K562 (cell line): ENCODE data around the gene SUSD5. TPM values are rescaled to one million over a fixed set of nuclear protein-coding genes. Genes with fewer than 3 reads are reported as not detected.

Experiments
- ATAC-seq: fragments of 200-7000 bp; cut with Tn5 transposase; 3 replicates; pipeline ENCODE4 v1.9.1; 2020; ENCODE audit warnings: moderate library complexity
- BruUV-seq: library from RNA; stranded (reverse); fragments of 400-500 nt; replicated peaks from 2 replicates; lab custom pipeline; 2021; lab: Mats Ljungman, UMichigan
- CTCF ChIA-PET: fragments of 300-600 bp; formaldehyde crosslinking; extraction: SDS; loops from one replicate; lab custom pipeline; 2021; ENCODE audit warnings: low intra/inter-chr PET ratio; lab: Yijun Ruan, JAX
- POLR2A ChIA-PET: fragments of 300-600, 350-650 bp; sonication (Branson Sonifier 250); formaldehyde crosslinking; extraction: SDS; loops from one replicate; lab custom pipeline; 2021; ENCODE audit warnings: antibody characterized with exemption, inconsistent platforms; lab: Yijun Ruan, JAX
- DNase-seq, 4 experiments: peaks; one replicate each; pipeline versions ENCODE4 v3.0.0 to v3.0.0-alpha.2; 2011 to 2018; ENCODE audit warnings: low spot score in 3 of 4, mixed read lengths in 3 of 4; ENCODE audit errors: extremely low read depth in 1 of 4
- FAIRE-seq: peaks from 2 replicates; lab custom pipeline; 2011; peaks lifted over from hg19 to GRCh38; lab: Jason Lieb, UNC
- H2AFZ ChIP-seq: 2 replicates; pipeline ENCODE4 v1.6.0; 2011; ENCODE audit warnings: low read depth, low read length, control low read depth, inconsistent platforms
- H3K27ac ChIP-seq: fragments of 200-600 bp; 3 replicates; pipeline ENCODE4 v1.8.0; 2011; ENCODE audit warnings: low read depth, mild to moderate bottlenecking, control low read depth, inconsistent platforms, low read length, moderate library complexity, mixed read lengths; ENCODE audit errors: extremely low read depth
- H3K27me3 ChIP-seq, 2 experiments: fragments of 300-600 bp in 1 of 2; 2 replicates in 1 of 2; 3 replicates in 1 of 2; pipeline versions ENCODE4 v1.6.0 to v1.8.0; 2011; ENCODE audit warnings: inconsistent platforms in 2 of 2, low read length in 2 of 2, mild to moderate bottlenecking in 1 of 2, mixed read lengths in 1 of 2, moderate library complexity in 1 of 2; ENCODE audit not compliant: control insufficient read depth in 2 of 2, insufficient read depth in 2 of 2
- H3K36me3 ChIP-seq: fragments of 300-600 bp; 3 replicates; pipeline ENCODE4 v1.8.0; 2011; ENCODE audit warnings: mild to moderate bottlenecking, low read length, inconsistent platforms; ENCODE audit not compliant: control insufficient read depth, insufficient read depth
- H3K4me1 ChIP-seq, 2 experiments: fragments of 200-600 bp in 1 of 2; replicated peaks in 1 of 2; 2 replicates in 1 of 2; 3 replicates in 1 of 2; pipeline versions ENCODE4 v1.5.1 to v1.8.0; 2011; ENCODE audit warnings: inconsistent platforms in 2 of 2, low read length in 2 of 2, mild to moderate bottlenecking in 1 of 2, mixed read lengths in 1 of 2, moderate library complexity in 1 of 2; ENCODE audit not compliant: control insufficient read depth in 2 of 2, insufficient read depth in 2 of 2
- H3K4me2 ChIP-seq: 2 replicates; pipeline ENCODE4 v1.6.1; 2011; ENCODE audit warnings: low read length, control low read depth, inconsistent platforms, mixed read lengths; ENCODE audit not compliant: insufficient read depth
- H3K4me3 ChIP-seq: fragments of 200-600 bp; sonication (generic), shearing (Covaris generic); 2 replicates; pipeline ENCODE4 v1.5.1; 2016; ENCODE audit warnings: control low read depth, inconsistent platforms
- H3K79me2 ChIP-seq: fragments of 200-600 bp; 3 replicates; pipeline ENCODE4 v1.8.0; 2011; ENCODE audit warnings: low read length, inconsistent platforms; ENCODE audit not compliant: control insufficient read depth, insufficient read depth
- H3K9ac ChIP-seq, 2 experiments: 2 replicates each; pipeline versions ENCODE4 v1.6.0 to v1.6.1; 2011; ENCODE audit warnings: low read depth in 2 of 2, low read length in 2 of 2, control low read depth in 1 of 2, inconsistent platforms in 1 of 2, mild to moderate bottlenecking in 1 of 2, mixed read lengths in 1 of 2; ENCODE audit not compliant: insufficient read depth in 1 of 2
- H3K9me1 ChIP-seq: one replicate; pipeline ENCODE4 v1.6.0; 2011; ENCODE audit warnings: inconsistent platforms, mild to moderate bottlenecking, low read length, moderate library complexity; ENCODE audit not compliant: control insufficient read depth, insufficient read depth
- H3K9me3 ChIP-seq: replicated peaks from 2 replicates; pipeline ENCODE4 v1.5.1; 2011; ENCODE audit warnings: low read depth, low read length, inconsistent platforms; ENCODE audit not compliant: control insufficient read depth, insufficient read depth
- H4K20me1 ChIP-seq: replicated peaks from 2 replicates; pipeline ENCODE4 v1.6.1; 2011; ENCODE audit warnings: low read length, inconsistent platforms, mixed read lengths; ENCODE audit not compliant: control insufficient read depth, insufficient read depth
- ESRRA ChIP-seq: fragments of 450-650 bp; IDR thresholded peaks from 2 replicates; pipeline ENCODE4 v1.6.1; 2014; ENCODE audit warnings: low read depth, mild to moderate bottlenecking, moderate library complexity, borderline replicate concordance
- LCOR ChIP-seq: sonication (generic); formaldehyde crosslinking; IDR thresholded peaks from 2 replicates; pipeline ENCODE4 v1.8.0; 2022; ENCODE audit warnings: mild to moderate bottlenecking, missing genetic modification reagents
- MCM2 ChIP-seq: fragments of 450-650 bp; IDR thresholded peaks from 2 replicates; pipeline ENCODE4 v1.6.1; 2017; ENCODE audit warnings: low read depth, mild to moderate bottlenecking
- NR3C1 ChIP-seq: sonication (generic); formaldehyde crosslinking; IDR thresholded peaks from 2 replicates; pipeline ENCODE4 v1.8.1; 2022; ENCODE audit warnings: missing genetic modification reagents
- NRF1 ChIP-seq, 2 experiments: fragments of 450-650 bp; IDR thresholded peaks in 1 of 2; conservative IDR thresholded peaks in 1 of 2; 2 replicates each; pipeline ENCODE4 v1.6.1; 2014; ENCODE audit warnings: mild to moderate bottlenecking in 2 of 2
- PYGO2 ChIP-seq: fragments of 450-650 bp; IDR thresholded peaks from 2 replicates; pipeline ENCODE4 v1.6.1; 2016; ENCODE audit warnings: mild to moderate bottlenecking, missing genetic modification characterization, moderate library complexity, missing compliant biosample characterization
- TCF7 ChIP-seq: sonication (generic); IDR thresholded peaks from 2 replicates; pipeline ENCODE4 v1.6.1; 2016; ENCODE audit warnings: antibody characterized with exemption, borderline replicate concordance
- TEAD2 ChIP-seq: fragments of 450-650 bp; IDR thresholded peaks from 2 replicates; pipeline ENCODE4 v1.6.1; 2016; ENCODE audit warnings: missing genetic modification characterization, control low read depth, missing compliant biosample characterization
- ZKSCAN8 ChIP-seq: fragments of 200-800 bp; sonication (Bioruptor generic); IDR thresholded peaks from 2 replicates; pipeline ENCODE4 v1.6.1; 2016; ENCODE audit warnings: missing genetic modification characterization, missing compliant biosample characterization
- ZNF175 ChIP-seq: fragments of 200-800 bp; sonication (Bioruptor generic); IDR thresholded peaks from 2 replicates; pipeline ENCODE4 v1.6.1; 2016; ENCODE audit warnings: low read depth, mild to moderate bottlenecking, missing genetic modification characterization, missing compliant biosample characterization
- ZNF431 ChIP-seq: sonication (generic); formaldehyde crosslinking; IDR thresholded peaks from 2 replicates; pipeline ENCODE4 v1.8.0; 2022; ENCODE audit warnings: mild to moderate bottlenecking, missing genetic modification reagents
- ZNF583 ChIP-seq: fragments of 250-450 bp; sonication (Bioruptor Pico); IDR thresholded peaks from 2 replicates; pipeline ENCODE4 v1.4.0; 2020
- WGBS: fragments of 100-300 bp; shearing (Covaris generic); methylation state at CpG from one replicate; pipeline ENCODE4 v1.1.6; 2016; ENCODE audit warnings: low coverage, mixed read lengths; ENCODE audit not compliant: insufficient coverage; ENCODE audit errors: missing lambda C conversion rate; 5-methylcytosine and 5-hydroxymethylcytosine counted together
- in situ Hi-C: fragments of 300-500 bp; cut with MboI; formaldehyde crosslinking; loops from 4 replicates; pipeline ENCODE4 v1.15.0; 2018; ENCODE audit warnings: inconsistent platforms, mixed read lengths
- intact Hi-C: fragments of 100-400 bp; cut with micrococcal nuclease; formaldehyde crosslinking; loops from 2 replicates; pipeline ENCODE4 v1.14.2; 2022
- polyA plus RNA-seq, 8 experiments: library from polyadenylated mRNA; depleted of rRNA in 4 of 8; stranded (reverse) in 5 of 8; unstranded in 3 of 8; fragments of >200 nt; fragmentation: Nextera tagmentation in 2 of 8; fragmentation: Illumina TruSeq in 1 of 8; extraction: Ambion mirVana in 2 of 8; extraction: Trizol in 1 of 8; gene quantifications; 2 replicates each; pipeline versions ENCODE4 v1.2.1 to v1.2.3, GENCODE V29; 2011 to 2014; ENCODE audit warnings: inconsistent platforms in 1 of 8, missing spikeins in 1 of 8
- total RNA-seq, 7 experiments: library from RNA; depleted of rRNA in 6 of 7; stranded (reverse); fragments of >200 nt in 6 of 7; fragmentation: Illumina TruSeq in 2 of 7; extraction: Trizol in 2 of 7; gene quantifications; 2 replicates each; pipeline versions ENCODE4 v1.2.1 to v1.2.3, GENCODE V29; 2011 to 2021; ENCODE audit warnings: low replicate concordance in 1 of 7
- TF ChIP-seq, protein P1 (sequence below), 2 experiments: IDR thresholded peaks; 2 replicates each; pipeline ENCODE4 v1.6.1; 2011; ENCODE audit warnings: borderline replicate concordance in 1 of 2, control low read depth in 1 of 2, low read depth in 1 of 2, low read length in 1 of 2, mild to moderate bottlenecking in 1 of 2, mixed read lengths in 1 of 2, moderate library complexity in 1 of 2; ENCODE audit not compliant: insufficient read depth in 1 of 2, insufficient read length in 1 of 2, poor library complexity in 1 of 2, severe bottlenecking in 1 of 2; ENCODE audit errors: extremely low read depth in 1 of 2
- TF ChIP-seq, protein P2 (sequence below): sonication (generic); formaldehyde crosslinking; IDR thresholded peaks from 2 replicates; pipeline ENCODE4 v1.4.0; 2020; ENCODE audit warnings: mild to moderate bottlenecking, missing genetic modification reagents
- TF ChIP-seq, protein P3 (sequence below): fragments of 450-650 bp; formaldehyde crosslinking; IDR thresholded peaks from 2 replicates; pipeline ENCODE4 v1.4.0; 2020; ENCODE audit warnings: mild to moderate bottlenecking
- TF ChIP-seq, protein P4 (sequence below): fragments of 450-650 bp; IDR thresholded peaks from 2 replicates; pipeline ENCODE4 v1.6.1; 2016; ENCODE audit warnings: low read depth, mild to moderate bottlenecking, moderate library complexity

Gene SUSD5
- total and polyA plus RNA-seq, 9 of the 15 experiments (the other 6 are each of a cell fraction or from before 2014, with no cell fraction given), result not detected

GRCh38 chr3:33139996-33140395 is 78.6 kb downstream of the SUSD5 start:
- no peaks in the 10 kb centered on the region for H3K9me3 ChIP-seq
- ChIA-PET CTCF (no interaction called here), POLR2A (interaction anchor here (1.5 kb wide), 1 partner anchor 28 kb away, joined by 4 read pairs; no protein-coding TSS in a partner anchor)
- intact Hi-C loops (loop anchor here (10.0 kb wide), 1 partner anchor 495 kb away; no protein-coding TSS in a partner anchor), in situ Hi-C loops (no loop called here)
- DNase-seq, result no peak
- H3K9me1 ChIP-seq, result no peaks in the 10 kb centered on the region
- no peak overlapping the region for H3K9ac ChIP-seq
- no peak for ATAC-seq
- no peaks in the 10 kb centered on the region for H3K79me2 ChIP-seq
- no peak overlapping the region for H3K27ac ChIP-seq
- H4K20me1 ChIP-seq, result no peaks in the 10 kb centered on the region
- no peak overlapping the region for H3K4me2 ChIP-seq
- BruUV-seq, result no TSS peak
- no peak overlapping the region for H3K4me3 ChIP-seq
- WGBS, result 28% methylated on average over 2 of the region's 2 CpGs
- H3K4me1 ChIP-seq, result no peaks in the 10 kb centered on the region
- no peak overlapping the region for H2AFZ ChIP-seq
- H3K27me3 ChIP-seq, result no peaks in the 10 kb centered on the region
- TF ChIP-seq NRF1 (conservative IDR thresholded peaks at IDR 0.05 in 1 of 2, IDR thresholded peaks at IDR 0.05 in 1 of 2), result no peak
- TF ChIP-seq NR3C1 (CRISPR knock-in tag), result no peak
- TF ChIP-seq, protein P1, sequence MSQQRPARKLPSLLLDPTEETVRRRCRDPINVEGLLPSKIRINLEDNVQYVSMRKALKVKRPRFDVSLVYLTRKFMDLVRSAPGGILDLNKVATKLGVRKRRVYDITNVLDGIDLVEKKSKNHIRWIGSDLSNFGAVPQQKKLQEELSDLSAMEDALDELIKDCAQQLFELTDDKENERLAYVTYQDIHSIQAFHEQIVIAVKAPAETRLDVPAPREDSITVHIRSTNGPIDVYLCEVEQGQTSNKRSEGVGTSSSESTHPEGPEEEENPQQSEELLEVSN (IDR thresholded peaks at IDR 0.05; ENCODE audit: borderline replicate concordance in 1 of 2, extremely low read depth in 1 of 2, insufficient read depth in 1 of 2, insufficient read length in 1 of 2, low read depth in 1 of 2, low read length in 1 of 2, poor library complexity in 1 of 2, severe bottlenecking in 1 of 2), result no peak
- TF ChIP-seq ZNF431, result no peak
- no peak for TF ChIP-seq PYGO2 (tag)
- no peak for TF ChIP-seq TCF7
- TF ChIP-seq ZKSCAN8 (CRISPR knock-in tag), result no peak
- TF ChIP-seq TEAD2 (tag), result no peak
- no peak for TF ChIP-seq MCM2
- no peak for TF ChIP-seq ZNF583 (CRISPR knock-in tag)
- TF ChIP-seq, protein P2, sequence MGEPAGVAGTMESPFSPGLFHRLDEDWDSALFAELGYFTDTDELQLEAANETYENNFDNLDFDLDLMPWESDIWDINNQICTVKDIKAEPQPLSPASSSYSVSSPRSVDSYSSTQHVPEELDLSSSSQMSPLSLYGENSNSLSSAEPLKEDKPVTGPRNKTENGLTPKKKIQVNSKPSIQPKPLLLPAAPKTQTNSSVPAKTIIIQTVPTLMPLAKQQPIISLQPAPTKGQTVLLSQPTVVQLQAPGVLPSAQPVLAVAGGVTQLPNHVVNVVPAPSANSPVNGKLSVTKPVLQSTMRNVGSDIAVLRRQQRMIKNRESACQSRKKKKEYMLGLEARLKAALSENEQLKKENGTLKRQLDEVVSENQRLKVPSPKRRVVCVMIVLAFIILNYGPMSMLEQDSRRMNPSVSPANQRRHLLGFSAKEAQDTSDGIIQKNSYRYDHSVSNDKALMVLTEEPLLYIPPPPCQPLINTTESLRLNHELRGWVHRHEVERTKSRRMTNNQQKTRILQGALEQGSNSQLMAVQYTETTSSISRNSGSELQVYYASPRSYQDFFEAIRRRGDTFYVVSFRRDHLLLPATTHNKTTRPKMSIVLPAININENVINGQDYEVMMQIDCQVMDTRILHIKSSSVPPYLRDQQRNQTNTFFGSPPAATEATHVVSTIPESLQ (CRISPR knock-in tag), result no peak
- TF ChIP-seq LCOR (CRISPR knock-in tag), result no peak
- TF ChIP-seq, protein P3, sequence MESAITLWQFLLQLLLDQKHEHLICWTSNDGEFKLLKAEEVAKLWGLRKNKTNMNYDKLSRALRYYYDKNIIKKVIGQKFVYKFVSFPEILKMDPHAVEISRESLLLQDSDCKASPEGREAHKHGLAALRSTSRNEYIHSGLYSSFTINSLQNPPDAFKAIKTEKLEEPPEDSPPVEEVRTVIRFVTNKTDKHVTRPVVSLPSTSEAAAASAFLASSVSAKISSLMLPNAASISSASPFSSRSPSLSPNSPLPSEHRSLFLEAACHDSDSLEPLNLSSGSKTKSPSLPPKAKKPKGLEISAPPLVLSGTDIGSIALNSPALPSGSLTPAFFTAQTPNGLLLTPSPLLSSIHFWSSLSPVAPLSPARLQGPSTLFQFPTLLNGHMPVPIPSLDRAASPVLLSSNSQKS (CRISPR knock-in tag), result no peak
- no peak for TF ChIP-seq ZNF175
- TF ChIP-seq ESRRA, result no peak
- TF ChIP-seq, protein P4, sequence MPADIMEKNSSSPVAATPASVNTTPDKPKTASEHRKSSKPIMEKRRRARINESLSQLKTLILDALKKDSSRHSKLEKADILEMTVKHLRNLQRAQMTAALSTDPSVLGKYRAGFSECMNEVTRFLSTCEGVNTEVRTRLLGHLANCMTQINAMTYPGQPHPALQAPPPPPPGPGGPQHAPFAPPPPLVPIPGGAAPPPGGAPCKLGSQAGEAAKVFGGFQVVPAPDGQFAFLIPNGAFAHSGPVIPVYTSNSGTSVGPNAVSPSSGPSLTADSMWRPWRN, result no peak
- peaks cover 25% of the 10 kb centered on the region for H3K36me3 ChIP-seq
- no peak for FAIRE-seq
